HUDEP-2 (cell line): ENCODE measurements around the gene OTOF.

Experiments used
- DNase-seq, 76 experiments: peaks; one replicate each; lab custom pipeline; 2025; ENCODE audit not compliant: unreplicated experiment in 76 of 76; lab: John Stamatoyannopoulos, UW

The OTOF gene

DNA sequence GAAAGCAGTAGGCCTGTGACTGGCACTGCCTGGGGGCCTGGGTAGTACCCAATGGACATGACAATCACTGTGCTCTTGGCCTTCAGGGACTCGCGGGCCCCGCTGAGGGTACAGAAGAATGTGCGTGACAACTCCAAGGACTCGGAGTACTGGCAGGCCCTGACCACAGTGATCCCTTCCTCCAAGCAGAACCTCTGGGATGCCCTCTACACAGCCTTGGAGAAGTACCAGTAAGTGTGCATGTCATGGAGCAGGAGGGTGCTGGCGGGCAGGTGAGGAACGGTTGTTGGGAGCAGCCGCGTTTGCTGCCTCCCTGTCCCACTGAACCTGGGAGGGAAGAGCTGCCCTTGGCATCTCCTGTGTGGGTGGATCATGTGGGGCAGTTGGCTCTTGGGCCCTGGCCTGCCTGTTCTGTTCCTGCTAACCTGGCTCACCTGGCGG lies 23.3 kb downstream of the OTOF start:
- DNase-seq: no peak

DNA sequence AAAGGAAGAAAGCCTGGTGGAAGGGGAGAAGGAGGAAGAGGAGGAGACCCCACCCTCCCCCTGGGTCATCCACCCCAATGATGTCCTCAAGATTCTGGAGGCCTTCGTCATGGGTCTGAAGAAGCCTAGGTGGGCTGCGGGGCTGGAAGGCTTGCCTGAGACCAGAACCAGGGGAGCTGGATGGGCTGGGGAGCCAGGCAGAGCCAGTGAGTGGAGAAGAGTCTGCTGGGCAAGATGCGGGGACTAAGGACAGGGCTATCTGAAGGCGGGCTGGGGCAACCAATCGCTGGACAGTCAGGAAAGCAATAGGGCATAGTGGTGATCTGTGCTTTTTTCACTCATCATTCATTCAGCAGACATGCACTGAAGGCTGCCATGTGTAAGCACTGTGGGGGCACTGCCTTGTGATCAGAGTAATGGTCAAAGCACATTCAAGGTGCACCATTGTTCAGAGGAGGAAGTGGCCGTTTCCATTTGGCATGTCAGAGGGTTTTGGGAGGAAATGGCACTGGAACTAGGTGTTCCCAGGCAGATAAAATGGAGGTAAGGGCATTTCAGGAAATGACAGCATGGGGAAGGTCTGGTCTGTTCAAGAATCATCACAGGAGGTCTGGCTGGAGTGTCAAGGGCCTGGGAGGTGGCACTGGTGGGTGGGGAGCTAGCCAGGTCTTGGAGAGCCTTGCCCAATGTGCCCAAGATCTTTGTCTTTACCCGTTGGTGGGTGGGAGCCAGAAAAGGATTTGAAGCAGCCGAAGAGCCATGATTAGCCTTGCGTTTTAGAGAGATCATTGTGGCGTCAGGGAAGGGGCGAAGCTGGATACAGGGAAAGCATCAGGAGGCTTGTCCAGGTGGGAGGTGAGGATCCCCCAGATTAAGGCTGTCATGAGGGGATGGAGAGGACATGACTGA lies 24.2 kb downstream of the OTOF start:
- no peak for DNase-seq

DNA sequence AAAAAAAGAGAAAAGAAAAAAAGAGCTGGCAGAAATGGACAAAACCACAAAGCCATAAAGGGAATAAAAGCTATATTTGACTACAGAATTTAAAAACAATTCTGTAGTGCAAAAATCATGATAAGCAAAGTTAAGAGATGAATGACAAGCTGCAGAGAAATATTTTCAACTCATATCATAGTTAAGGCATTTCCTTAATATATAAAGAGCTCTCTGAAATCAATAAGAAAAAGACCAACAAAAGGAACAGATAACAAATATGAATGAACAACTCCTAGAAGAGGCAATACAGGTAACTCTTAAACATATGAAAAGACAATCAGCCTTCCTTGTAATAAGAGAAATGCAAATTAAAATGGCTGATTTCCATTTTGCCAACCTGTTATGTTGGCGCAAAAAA lies 26.2 kb downstream of the OTOF start:
- DNase-seq: no peak

DNA sequence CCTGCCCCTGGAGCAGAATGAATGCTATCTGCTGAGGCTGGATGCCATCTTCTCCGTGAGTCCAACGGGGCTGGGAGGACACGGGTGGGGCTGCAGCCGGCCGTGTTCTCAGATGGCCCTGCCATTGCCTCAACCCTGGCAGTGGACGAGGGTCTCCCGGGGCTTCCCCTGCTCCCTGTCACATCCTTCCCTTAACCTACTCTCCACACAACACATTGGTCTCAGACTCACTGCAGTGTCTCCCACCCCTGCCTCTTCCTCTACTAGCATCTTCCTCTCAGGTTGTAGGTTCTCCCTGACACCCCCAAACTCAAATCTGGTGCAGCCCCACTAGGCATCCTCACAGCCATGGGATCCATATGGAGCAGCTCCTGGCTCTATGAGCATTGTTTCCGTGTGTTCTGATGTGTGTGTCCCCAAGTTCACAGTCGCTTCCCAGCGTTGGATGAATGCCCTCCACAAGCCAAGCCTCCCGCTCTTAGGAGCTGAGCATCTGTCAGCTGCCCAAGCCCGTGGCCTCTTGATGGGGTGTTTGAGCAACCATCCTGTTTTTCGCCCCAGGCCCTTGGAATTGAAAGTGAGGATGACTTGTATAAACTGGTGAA lies 27.8 kb downstream of the OTOF start:
- no peak for DNase-seq

DNA sequence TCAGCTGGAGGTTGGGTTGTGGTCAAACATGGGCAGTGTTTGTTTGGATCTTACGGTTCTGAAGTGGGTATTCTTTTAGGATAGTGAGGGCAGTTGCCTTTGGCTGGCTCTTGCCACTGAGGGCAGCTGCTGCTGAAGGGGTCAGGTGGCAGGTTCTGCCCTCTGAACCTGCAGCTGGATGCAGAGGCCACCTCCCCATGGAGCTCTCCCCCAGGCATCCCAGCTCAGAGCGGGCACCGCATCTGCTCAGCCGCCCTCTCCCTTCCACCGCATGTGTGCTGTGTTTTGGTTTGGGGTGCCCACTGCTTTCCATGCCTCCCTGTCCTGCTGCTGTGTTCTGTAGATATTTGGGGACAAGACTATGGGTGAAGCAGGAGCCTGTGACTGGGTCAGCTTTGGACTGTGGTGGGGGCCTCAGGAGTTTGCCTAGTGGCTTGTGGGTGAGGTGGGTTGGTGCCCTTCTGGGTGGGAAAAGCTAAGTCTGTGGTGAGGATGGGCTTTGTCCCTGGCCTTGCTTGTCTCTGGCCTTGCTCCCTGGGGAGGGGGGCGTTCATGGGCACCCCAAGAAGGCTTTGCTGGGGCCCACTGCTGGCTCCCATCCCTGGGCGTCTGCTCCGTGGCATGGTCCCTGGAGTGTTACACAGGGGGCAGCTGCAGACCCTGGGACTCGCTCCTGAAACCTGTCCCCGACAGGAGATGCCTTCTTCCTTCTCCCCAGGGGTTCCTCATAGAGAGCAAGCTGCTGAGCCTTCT lies 28.5 kb downstream of the OTOF start:
- no peak for DNase-seq

DNA sequence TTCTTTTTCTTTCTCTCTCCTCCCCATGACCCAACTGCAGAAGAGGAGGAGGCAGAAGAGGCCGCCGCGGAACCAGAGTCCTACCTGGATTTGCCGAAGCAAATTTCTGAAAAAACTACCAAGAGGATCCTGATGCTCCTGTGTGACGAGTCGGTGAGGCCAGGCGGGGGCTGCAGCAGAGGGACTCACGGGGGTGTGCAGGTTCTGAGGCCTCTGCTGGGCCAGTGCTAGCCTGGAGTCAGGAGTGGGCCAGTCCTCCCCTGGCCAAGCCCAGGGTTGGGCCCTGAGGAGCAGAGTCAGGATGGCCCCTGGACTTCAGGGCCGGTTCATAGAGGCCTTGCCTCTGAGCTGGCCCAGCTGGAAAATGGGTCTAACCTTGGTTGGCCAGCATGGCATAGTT lies 29.3 kb downstream of the OTOF start:
- no peak for DNase-seq

DNA sequence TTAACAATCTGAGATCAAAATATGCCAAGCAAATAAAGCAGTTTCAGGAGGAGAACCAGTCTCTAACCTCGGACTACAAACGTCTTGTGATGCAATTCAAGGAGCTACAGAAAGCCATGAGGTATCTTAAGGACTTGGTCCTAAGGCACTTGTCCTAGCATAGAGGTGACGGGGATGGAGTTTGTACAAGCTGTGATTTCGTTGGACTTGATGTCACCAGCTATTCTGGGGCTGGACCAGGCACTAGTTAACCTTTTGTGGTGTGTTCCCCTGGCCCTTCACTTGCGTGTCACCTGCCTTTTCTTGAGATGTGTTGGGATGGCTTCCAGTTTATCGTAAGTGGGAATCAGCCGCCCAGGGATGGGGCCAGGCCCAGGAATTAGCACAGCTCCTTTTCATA lies 33.7 kb downstream of the OTOF start:
- no peak for DNase-seq

DNA sequence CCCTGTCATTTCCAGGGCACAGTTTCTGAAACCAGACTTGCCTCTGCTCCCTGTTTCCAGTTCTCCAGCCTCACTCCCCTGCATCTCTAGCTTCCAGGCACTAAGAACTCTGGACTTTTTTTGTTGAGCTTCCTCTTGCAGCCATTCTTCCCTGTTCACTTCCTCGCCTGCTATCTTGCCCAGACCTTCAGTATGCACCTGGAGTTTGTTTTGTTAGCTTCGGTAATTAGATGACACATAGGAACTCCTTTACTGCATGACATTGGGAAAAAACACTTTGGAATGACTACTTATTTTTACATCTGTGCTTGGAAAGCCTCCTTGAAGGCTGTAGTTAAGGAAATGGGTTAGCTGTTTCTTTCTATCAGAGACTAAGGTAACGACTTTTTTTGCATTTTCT lies 35.2 kb downstream of the OTOF start:
- DNase-seq: no peak

DNA sequence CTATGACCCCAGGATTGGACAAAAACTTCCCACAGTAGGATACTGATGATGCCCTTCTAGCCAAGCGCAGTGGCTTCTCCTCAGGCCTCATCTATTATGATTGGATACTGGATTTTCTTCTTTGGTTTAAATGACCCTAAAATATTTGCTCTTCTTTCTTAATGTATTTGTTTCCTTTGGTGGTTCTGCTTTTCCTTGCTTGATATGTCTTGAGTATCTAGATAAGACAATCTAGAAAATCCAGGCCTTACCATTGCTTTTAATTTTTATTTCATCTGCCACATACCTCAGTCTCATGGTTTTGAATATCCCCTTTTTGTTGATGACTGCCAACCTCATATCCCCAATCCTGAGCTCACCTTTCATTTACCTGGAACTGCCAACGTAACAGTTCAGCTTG lies 35.6 kb downstream of the OTOF start:
- DNase-seq: no peak

DNA sequence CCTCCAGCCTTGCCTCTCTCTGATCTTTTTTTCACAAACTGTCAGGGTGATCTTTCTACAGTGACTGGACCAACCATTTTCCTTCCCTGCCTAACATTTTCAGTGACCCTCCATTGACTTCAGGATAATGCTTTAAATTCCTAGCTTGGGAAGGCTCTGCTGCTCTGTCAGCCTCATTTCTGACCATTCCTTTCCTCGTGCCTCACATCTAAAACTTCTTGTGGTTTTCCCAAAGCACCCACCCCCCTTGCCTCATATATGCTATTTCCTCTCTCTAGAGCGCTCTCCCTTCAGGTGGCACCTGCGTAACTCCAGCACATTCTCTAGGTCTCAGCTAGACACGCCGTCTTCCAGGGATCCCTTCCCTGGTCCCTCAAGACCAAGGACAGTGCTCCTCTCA lies 39.0 kb downstream of the OTOF start:
- no peak for DNase-seq

DNA sequence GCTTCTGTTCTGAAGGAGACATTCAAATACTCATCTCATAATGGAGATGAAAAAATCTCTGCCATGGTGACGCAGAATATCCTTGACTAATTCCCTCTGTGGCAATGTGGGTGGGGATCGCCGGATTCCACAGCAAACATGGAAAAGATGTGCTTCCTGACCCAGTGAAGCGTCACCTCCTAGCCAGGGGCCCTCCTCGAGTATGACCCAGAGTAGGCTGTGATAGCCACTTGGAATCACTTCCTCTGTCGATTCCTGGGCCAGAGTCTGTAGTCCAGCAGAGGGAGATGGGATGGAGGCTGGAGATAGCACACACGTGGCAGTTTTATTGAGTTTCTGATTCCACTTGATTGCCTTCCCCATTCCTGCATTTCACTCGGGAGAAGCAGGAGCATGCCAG lies 39.4 kb downstream of the OTOF start:
- no peak for DNase-seq

DNA sequence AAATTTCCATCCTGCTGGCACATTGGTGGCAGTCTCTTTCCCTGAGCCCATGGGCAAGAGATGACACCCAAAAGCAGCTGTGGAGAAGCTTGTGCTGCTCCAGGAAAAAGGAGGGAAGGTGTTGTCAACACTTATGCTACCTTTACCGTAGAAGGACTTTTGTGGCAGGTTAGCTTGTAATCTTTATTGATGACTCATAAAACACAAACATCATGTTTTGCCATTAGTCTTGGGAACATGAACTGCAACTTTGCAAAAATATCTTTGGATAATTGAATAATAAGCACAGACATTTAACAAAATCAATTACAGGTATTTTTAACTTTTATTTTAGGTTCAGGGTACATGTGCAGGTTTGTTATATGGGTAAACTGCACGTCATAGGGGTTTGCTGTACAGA lies 42.8 kb downstream of the OTOF start:
- DNase-seq: no peak

DNA sequence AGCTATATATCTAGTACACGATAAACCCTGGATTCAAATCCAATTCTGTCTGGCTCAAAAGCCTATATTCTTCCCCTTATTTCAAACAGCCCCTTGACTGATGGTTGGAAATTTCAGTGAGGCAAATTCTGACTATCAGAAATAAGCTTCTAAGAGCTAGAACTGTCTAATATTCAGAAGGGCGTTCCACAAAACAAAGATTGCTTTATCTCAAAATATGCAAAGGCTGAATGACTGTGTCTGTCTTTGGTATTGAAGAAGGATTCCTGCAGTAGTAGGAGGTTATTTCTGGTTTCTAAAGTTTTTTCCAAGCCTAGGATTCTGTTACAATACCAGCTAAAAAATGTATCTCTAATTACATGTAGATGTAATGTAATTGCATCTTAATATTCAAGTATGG lies 45.1 kb downstream of the OTOF start:
- no peak for DNase-seq

DNA sequence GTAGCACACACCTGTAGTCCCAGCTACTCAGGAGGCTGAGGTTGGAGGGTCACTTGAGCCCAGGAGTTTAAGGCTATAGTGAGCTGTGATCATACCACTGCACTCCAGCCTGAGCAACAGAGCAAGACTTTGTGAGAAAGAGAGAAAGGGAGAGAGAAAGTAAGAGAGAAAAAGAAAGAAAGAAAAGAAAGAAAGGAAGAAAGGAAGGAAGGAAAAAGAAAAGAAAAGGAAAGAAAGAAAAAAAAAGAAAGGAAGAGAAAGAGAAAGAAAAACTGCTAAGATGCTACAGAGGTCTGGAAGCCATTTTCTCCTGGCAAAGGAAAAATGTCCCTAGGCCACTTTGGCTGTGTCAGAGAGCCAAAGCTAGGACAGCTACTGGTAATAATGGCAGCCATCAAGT lies 45.6 kb downstream of the OTOF start:
- no peak for DNase-seq

DNA sequence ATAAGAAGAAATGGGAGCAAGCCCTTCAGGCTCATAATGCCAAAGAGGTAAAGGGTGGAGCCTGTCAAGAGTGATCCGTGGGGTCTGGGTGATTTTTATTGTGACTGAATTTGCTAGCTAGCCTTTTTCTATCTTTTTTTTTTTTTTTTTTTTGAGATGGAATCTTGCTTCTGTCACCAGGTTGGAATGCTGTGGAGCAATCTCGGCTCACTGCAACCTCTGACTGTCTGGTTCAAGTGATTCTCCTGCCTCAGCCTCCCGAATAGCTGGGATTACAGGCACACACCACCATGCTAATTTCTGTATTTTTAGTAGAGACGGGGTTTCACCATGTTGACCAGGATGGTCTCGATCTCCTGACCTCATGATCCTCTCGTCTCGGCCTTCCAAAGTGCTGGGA lies 47.1 kb downstream of the OTOF start:
- no peak for DNase-seq

DNA sequence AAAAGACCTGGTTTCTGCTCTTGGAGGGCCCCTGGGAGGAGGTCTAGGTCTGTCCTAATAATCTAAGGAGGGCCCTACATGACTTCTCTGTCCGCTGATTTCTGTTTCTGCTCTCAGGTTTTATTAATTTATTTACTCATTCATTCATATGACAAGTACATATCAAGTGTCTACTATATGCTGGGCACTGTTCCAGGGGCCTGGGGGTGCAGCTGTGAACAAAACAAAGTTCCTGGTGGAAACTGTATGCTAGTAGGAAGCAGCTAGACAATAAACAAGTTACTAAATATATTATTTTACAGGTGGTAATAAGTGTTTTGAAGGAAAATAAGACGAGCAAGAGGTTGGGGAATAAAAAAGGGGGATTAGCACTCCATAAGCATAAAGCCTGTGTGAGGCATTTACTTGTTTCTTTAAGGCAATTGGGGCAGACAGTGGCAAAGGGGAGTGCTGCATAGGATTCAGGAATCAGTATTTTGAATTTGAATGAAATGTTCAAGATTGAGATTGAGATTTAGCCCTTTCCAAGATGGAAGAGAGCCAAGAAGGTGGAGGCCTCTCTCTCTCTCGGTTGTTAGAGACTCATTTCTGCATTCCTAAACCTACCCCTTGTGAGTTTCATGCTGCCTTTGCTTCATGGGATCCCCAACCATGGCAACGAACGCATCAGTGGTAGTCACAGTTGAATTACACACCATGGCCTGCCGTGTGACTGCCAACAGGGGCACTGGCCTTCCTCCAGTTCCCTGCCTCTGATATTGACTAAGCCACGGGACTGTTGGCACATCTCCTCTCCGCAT lies 47.9 kb downstream of the OTOF start:
- no peak for DNase-seq

DNA sequence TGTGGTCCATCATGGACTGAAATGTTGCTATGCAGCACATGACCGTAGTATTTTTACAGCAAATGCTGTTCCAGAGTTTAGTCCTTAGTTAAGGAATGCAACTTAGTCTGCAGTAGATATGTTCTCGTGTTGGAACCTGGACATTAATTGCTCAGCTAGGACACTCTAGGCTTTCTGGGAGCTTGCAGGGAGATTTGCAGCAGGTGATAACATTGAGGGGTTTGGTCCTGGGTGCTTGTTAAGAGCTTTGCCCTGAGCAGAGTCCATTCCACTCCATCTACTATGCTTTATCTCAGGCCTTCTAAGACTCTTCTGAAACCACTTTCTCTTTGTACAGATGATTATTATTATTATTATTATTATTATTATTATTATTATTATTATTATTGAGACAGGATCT lies 49.1 kb downstream of the OTOF start:
- DNase-seq: no peak

DNA sequence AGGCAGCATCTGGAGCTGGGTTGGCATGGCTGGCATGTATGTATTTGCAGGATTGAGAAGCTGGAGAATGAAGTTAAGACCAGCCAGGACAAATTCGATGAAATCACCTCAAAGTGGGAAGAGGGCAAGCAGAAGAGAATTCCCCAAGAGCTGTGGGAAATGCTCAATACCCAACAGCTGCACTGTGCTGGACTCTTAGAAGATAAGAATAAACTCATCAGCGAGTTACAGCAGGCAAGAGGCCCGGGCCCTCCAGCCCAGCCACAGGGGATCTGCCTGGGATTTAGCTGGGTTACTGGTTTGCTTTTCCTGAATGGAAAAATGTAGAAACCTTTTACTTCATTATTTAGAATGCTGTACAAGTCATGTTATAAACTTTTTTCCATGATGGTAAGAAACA lies 53.7 kb downstream of the OTOF start:
- DNase-seq: no peak

DNA sequence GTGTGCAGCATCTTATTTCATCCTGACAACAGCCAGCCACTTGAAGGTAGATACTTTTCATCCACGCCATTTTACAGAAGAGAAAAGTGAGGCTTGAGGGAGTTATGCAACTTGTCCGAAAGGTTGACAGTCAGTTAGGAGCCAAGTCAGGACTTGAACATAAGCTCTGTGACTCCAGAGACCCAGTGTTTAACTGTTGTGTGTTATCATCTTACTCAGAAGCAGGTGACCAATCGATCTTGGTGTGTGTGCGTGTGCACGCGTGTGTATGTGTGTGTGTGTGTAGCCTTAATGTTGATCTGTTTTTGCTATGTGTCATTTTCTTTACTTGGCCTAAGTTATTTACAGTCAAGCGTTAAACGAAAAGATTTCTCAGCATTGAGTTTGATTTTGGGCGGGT lies 54.2 kb downstream of the OTOF start:
- DNase-seq: no peak

DNA sequence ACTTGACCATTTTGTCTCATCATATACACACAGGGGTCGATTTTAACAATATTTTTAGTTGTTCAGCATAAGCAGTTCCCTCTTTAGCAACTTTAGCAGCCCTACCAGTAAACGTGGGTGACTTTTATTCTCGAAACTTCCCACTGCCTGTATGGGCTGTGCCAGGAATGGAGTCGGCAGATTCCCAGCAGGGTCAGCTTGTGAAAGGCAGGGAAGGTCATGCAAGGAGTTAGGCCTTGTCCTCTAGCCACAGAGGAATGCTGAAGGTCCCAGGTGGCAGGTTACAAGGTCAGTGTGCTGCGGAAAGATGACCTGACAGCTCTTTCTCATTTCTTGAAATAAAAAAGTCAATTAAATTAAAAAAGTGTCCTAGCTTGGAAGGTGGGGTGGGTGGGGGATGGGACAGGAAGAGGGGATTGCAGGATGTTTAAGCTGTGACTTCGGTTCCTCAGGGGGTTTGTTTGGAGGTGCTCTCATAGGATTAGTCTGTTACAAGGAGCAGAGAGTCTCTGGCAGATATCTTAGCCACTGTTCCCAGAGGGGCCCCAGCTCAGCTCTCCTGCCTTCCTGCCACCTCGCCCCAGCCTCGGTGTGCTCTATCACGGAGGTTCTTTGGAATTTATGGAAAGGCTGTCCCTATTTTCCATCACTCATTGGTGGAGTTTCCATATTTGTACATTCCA lies 54.8 kb downstream of the OTOF start:
- DNase-seq: no peak
